ENCODE measurements around the gene SETDB2. TPM values are rescaled to one million over a fixed set of nuclear protein-coding genes. Genes with fewer than 3 reads are reported as not detected.
A peak's percentile ranks its signal among the peaks of the same experiment; 100 is the strongest.

The SETDB2 gene
- total and polyA plus RNA-seq, 2 of the 13 experiments (the other 11 are each of a cell fraction or from before 2014, with no cell fraction given), result 8.1 to 8.7 TPM

DNA sequence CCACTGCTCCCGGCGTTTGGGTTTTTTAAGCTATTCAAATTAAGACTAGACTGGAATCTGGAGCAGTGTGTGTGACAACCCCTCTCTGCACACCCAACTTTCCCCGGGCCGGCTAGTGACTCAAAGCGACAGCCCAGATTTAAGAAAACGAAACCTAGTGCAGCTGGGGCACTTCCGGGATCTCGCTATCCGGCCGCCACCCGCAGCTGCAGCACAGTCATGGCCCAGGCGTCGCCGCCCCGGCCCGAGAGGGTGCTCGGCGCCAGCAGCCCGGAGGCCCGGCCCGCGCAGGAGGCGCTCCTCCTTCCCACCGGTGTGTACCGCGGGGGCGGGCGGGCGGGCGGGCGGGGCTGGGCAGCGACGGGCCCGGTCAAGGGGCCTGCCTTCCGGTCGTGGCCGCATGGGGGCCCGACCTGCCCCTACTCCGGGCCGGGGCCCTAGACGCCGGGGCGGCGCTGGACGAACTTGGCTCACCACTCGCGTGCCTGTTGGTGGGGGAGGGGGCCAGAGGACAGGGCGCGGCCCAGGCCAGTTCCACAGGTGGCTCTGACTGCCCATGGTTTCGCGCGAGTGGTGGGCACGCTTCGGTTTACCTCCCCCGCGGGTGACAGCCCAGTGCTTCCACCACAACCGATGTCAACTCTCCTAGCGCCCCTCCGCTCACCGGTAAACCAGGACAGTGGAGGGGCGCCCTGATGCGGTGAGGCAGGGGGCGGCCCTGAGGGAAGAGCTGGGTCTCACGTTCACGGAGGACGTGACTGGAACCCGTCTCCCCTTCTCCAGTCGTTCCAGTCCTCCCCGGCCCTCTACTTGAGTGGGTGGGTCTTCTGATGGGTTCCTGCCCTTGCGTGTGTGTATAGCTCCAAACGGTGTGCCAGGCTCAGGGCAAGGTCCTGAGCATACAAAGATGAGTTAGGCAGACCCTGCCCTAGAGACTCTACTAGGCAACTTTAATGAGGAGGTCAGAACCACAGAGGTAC, 52.0 kb downstream of the SETDB2 start, which contains the start of gene PHF11 (continued):
- no peak for TF ChIP-seq ZSCAN20 (CRISPR knock-in tag; IDR thresholded peaks at IDR 0.05; ENCODE audit: borderline replicate concordance)
- TF ChIP-seq POLR2G (IDR thresholded peaks at IDR 0.05; ENCODE audit: low read depth, low read length), result peak; percentile 77
- TF ChIP-seq, protein P1, sequence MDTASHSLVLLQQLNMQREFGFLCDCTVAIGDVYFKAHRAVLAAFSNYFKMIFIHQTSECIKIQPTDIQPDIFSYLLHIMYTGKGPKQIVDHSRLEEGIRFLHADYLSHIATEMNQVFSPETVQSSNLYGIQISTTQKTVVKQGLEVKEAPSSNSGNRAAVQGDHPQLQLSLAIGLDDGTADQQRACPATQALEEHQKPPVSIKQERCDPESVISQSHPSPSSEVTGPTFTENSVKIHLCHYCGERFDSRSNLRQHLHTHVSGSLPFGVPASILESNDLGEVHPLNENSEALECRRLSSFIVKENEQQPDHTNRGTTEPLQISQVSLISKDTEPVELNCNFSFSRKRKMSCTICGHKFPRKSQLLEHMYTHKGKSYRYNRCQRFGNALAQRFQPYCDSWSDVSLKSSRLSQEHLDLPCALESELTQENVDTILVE (CRISPR knock-in tag; IDR thresholded peaks at IDR 0.05), result peak; percentile 91
- TF ChIP-seq NR2F2 (IDR thresholded peaks at IDR 0.05; ENCODE audit: borderline replicate concordance, low read depth), result 0 out of 2 replicates have a peak, but pooled peaks have one; percentile 16
- TF ChIP-seq HNF1B (CRISPR knock-in tag; IDR thresholded peaks at IDR 0.05), result peak; percentile 47; the same call in 1 of the 2 replicates
- TF ChIP-seq, protein P2, sequence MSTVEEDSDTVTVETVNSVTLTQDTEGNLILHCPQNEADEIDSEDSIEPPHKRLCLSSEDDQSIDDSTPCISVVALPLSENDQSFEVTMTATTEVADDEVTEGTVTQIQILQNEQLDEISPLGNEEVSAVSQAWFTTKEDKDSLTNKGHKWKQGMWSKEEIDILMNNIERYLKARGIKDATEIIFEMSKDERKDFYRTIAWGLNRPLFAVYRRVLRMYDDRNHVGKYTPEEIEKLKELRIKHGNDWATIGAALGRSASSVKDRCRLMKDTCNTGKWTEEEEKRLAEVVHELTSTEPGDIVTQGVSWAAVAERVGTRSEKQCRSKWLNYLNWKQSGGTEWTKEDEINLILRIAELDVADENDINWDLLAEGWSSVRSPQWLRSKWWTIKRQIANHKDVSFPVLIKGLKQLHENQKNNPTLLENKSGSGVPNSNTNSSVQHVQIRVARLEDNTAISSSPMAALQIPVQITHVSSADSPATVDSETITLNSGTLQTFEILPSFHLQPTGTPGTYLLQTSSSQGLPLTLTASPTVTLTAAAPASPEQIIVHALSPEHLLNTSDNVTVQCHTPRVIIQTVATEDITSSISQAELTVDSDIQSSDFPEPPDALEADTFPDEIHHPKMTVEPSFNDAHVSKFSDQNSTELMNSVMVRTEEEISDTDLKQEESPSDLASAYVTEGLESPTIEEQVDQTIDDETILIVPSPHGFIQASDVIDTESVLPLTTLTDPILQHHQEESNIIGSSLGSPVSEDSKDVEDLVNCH (CRISPR knock-in tag; IDR thresholded peaks at IDR 0.05), result no peak
- TF ChIP-seq RARG (CRISPR knock-in tag; IDR thresholded peaks at IDR 0.05; ENCODE audit: low read depth), result no peak
- no peak for TF ChIP-seq CBX2 (IDR thresholded peaks at IDR 0.05; ENCODE audit: low read depth, low read length)
- TF ChIP-seq CBX2 (CRISPR knock-in tag; IDR thresholded peaks at IDR 0.05; ENCODE audit: low read depth), result no peak
- no peak for TF ChIP-seq DPF2 (CRISPR knock-in tag; IDR thresholded peaks at IDR 0.05; ENCODE audit: borderline replicate concordance, low read depth)
- TF ChIP-seq ZNF383 (CRISPR knock-in tag; IDR thresholded peaks at IDR 0.05; ENCODE audit: borderline replicate concordance), result no peak
- no peak for TF ChIP-seq TP53 (CRISPR knock-in tag; conservative IDR thresholded peaks at IDR 0.05)
- no peak for TF ChIP-seq SIX4 (CRISPR knock-in tag; IDR thresholded peaks at IDR 0.05)
- no peak for TF ChIP-seq NR2F6 (IDR thresholded peaks at IDR 0.05)
- TF ChIP-seq NR2F6 (CRISPR knock-in tag; IDR thresholded peaks at IDR 0.05), result no peak
- no peak for TF ChIP-seq RFXANK (CRISPR knock-in tag; IDR thresholded peaks at IDR 0.05)
- TF ChIP-seq ZBTB39 (CRISPR knock-in tag; IDR thresholded peaks at IDR 0.05), result no peak
- TF ChIP-seq RORA (CRISPR knock-in tag; IDR thresholded peaks at IDR 0.05), result no peak
- TF ChIP-seq JARID2 (CRISPR knock-in tag; IDR thresholded peaks at IDR 0.05; ENCODE audit: insufficient replicate concordance), result no peak
- no peak for TF ChIP-seq ZNF274 (CRISPR knock-in tag; IDR thresholded peaks at IDR 0.05)
- no peak for TF ChIP-seq ZNF780A (CRISPR knock-in tag; IDR thresholded peaks at IDR 0.05)
- no peak for TF ChIP-seq GTF3A (CRISPR knock-in tag; conservative IDR thresholded peaks at IDR 0.05)
